Stimulated activated CD8-positive, alpha-beta memory T cell treated with anti-CD3 and anti-CD28 coated beads, Interleukin-4, amount 100 ng/mL, for 48 hours (primary cell): ENCODE measurements around the gene ANXA2R.
"Not testable (repeated sequence)": the region's sequence is repeated elsewhere in the genome, so short reads cannot be mapped to it uniquely, and the experiment has no call there.

Experiments
- DNase-seq: peaks from one replicate; pipeline ENCODE4 v3.0.0-alpha.2; 2020

ANXA2R gene

GRCh38 chr5:43055098-43055497 is 15.0 kb upstream of the ANXA2R start:
- DNase-seq: not testable (repeated sequence)

GRCh38 chr5:43051684-43052083 is 11.6 kb upstream of the ANXA2R start:
- DNase-seq: no peak

- no peak for DNase-seq
Measured at GRCh38 chr5:43050384-43050783, 10.3 kb upstream of the ANXA2R start.

GRCh38 chr5:43049236-43049635 is 9.1 kb upstream of the ANXA2R start:
- DNase-seq: no peak

- no peak for DNase-seq
Measured at GRCh38 chr5:43046474-43046873, 6.4 kb upstream of the ANXA2R start.

- DNase-seq: no peak
Measured at GRCh38 chr5:43045236-43045635, 5.1 kb upstream of the ANXA2R start.

GRCh38 chr5:43044181-43044914 is 4.2 kb upstream of the ANXA2R start:
- DNase-seq: no peak

GRCh38 chr5:43043400-43043756 is 3.3 kb upstream of the ANXA2R start:
- no peak for DNase-seq

- peak; percentile 81 for DNase-seq
Measured at GRCh38 chr5:43042626-43043399, 2.7 kb upstream of the ANXA2R start.

GRCh38 chr5:43042176-43042625 is 2.1 kb upstream of the ANXA2R start:
- peak; percentile 83 for DNase-seq

GRCh38 chr5:43041669-43042175 is 1.6 kb upstream of the ANXA2R start:
- DNase-seq: no peak

GRCh38 chr5:43041110-43041668 is 1.1 kb upstream of the ANXA2R start:
- DNase-seq: no peak

- peak; percentile 75 for DNase-seq
Measured at GRCh38 chr5:43039471-43040286, 440 bp downstream of the ANXA2R start.

GRCh38 chr5:43039152-43039470 is 1.0 kb downstream of the ANXA2R start:
- no peak for DNase-seq

- DNase-seq: peak; percentile 56
Measured at GRCh38 chr5:43038496-43038989, 1.6 kb downstream of the ANXA2R start.

- DNase-seq: no peak
Measured at GRCh38 chr5:43037636-43038495, 2.3 kb downstream of the ANXA2R start.

- DNase-seq: no peak
Measured at GRCh38 chr5:43036856-43037635, 3.1 kb downstream of the ANXA2R start.

GRCh38 chr5:43036409-43036808 is 3.7 kb downstream of the ANXA2R start:
- no peak for DNase-seq

- DNase-seq: no peak
Measured at GRCh38 chr5:43034591-43034968, 5.5 kb downstream of the ANXA2R start.

GRCh38 chr5:43033841-43034590 is 6.1 kb downstream of the ANXA2R start:
- DNase-seq: no peak
